Spleen (tissue), 11 donors: ENCODE results near the gene ANKRD28. TPM values are rescaled to one million over a fixed set of nuclear protein-coding genes. Genes with fewer than 3 reads are reported as not detected.
"Not testable (repeated sequence)": the region's sequence is repeated elsewhere in the genome, so short reads cannot be mapped to it uniquely, and the experiment has no call there.

Experiments
- DNase-seq: peaks from one replicate; pipeline ENCODE4 v3.0.0-alpha.2; 2020
- H3K27ac ChIP-seq, 8 donors: fragments of 200-600 bp; sonication (generic) in 7 of 8; 1 replicate in 4 of 8; 2 replicates in 4 of 8; pipeline versions ENCODE4 v1.5.0 to v1.8.0; 2016 to 2021; ENCODE audit warnings: inconsistent platforms in 4 of 8, mild to moderate bottlenecking in 4 of 8, moderate library complexity in 1 of 8
- H3K27me3 ChIP-seq, 7 donors: fragments of 200-600 bp; sonication (generic) in 6 of 7; replicated peaks in 1 of 7; 1 replicate in 4 of 7; 2 replicates in 3 of 7; pipeline versions ENCODE4 v1.5.0 to v1.8.0; 2016 to 2021; ENCODE audit warnings: inconsistent platforms in 3 of 7, mild to moderate bottlenecking in 1 of 7
- H3K36me3 ChIP-seq, 6 donors: fragments of 200-600 bp; sonication (generic) in 5 of 6; 1 replicate in 4 of 6; 2 replicates in 2 of 6; pipeline versions ENCODE4 v1.5.0 to v1.8.0; 2016 to 2021; ENCODE audit warnings: inconsistent platforms in 2 of 6
- H3K4me1 ChIP-seq, 6 donors: fragments of 200-600 bp; sonication (generic) in 5 of 6; 1 replicate in 3 of 6; 2 replicates in 3 of 6; pipeline versions ENCODE4 v1.5.0 to v1.8.0; 2016 to 2021; ENCODE audit warnings: inconsistent platforms in 3 of 6
- H3K4me3 ChIP-seq, 8 donors: fragments of 200-600 bp; sonication (generic) in 7 of 8; 1 replicate in 4 of 8; 2 replicates in 4 of 8; pipeline versions ENCODE4 v1.5.0 to v1.8.0; 2016 to 2021; ENCODE audit warnings: inconsistent platforms in 4 of 8, mild to moderate bottlenecking in 4 of 8, moderate library complexity in 2 of 8
- H3K9me3 ChIP-seq, 8 donors: fragments of 200-600 bp; sonication (generic) in 7 of 8; 1 replicate in 4 of 8; 2 replicates in 4 of 8; pipeline versions ENCODE4 v1.5.0 to v1.8.0; 2016 to 2021; ENCODE audit warnings: inconsistent platforms in 4 of 8
- POLR2A ChIP-seq, 3 donors: fragments of 450-650 bp; IDR thresholded peaks; one replicate each; pipeline ENCODE4 v1.5.1; 2017; ENCODE audit warnings: antibody characterized with exemption in 3 of 3, mild to moderate bottlenecking in 1 of 3
- POLR2AphosphoS5 ChIP-seq, 3 donors: sonication (generic); formaldehyde crosslinking; IDR thresholded peaks; one replicate each; pipeline ENCODE4 v1.5.1; 2017; ENCODE audit warnings: antibody characterized with exemption in 3 of 3
- WGBS, 5 donors: extraction: QIAGEN DNeasy Blood & Tissue Kit in 3 of 5; methylation state at CpG; one replicate each; pipeline versions ENCODE4 v1.1.5 to v1.1.7; 2013 to 2018; 5-methylcytosine and 5-hydroxymethylcytosine counted together
- intact Hi-C: fragments of 100-400 bp; cut with DNase I; formaldehyde crosslinking; loops from one replicate; pipeline ENCODE4 v1.15.0; 2023; ENCODE audit warnings: low total_unique reads
- polyA plus RNA-seq, 3 donors: library from polyadenylated mRNA; stranded (reverse); fragments of 200-250 nt; gene quantifications; one replicate each; pipeline ENCODE4 v1.2.1, GENCODE V29; 2013
- total RNA-seq, 7 donors: library from RNA; depleted of rRNA in 3 of 7; stranded (reverse); fragments of >200 nt in 3 of 7; fragmentation: NEBNext Ultra II Directional in 4 of 7; extraction: Animal tissue kit (Norgen Biotek cat#: 25700) in 4 of 7; gene quantifications; one replicate each; pipeline versions ENCODE4 v1.1.0 to v1.2.1, GENCODE V29; 2016 to 2021
- TF ChIP-seq, protein P1 (sequence below), 11 experiments: fragments of 200-600 bp in 7 of 11; fragments of 450-650 bp in 4 of 11; sonication (generic) in 4 of 11; IDR thresholded peaks in 8 of 11; conservative IDR thresholded peaks in 3 of 11; 1 replicate in 7 of 11; 2 replicates in 4 of 11; pipeline versions ENCODE4 v1.4.0 to v1.8.0; 2016 to 2021; ENCODE audit warnings: antibody characterized with exemption in 11 of 11, inconsistent platforms in 4 of 11, mild to moderate bottlenecking in 1 of 11
- donor health status: healthy with polysubstance abuse.
- donor health status: DM: no; HTN: no; CAD: no; lungs with moderate emphysema.
- donor health status: DM: no; HTN: no; CAD: no.
- donor health status: Bipolar disorder and iron deficiency.
- donor health status: healthy.
- donor health status: DM: no; HTN: no; CAD: no.
- donor health status: DM: yes; HTN: yes; CAD: no.

Gene ANKRD28
- total and polyA plus RNA-seq, 10 donors = 5.3 to 68.6 (median 42.2) TPM

GRCh38 chr3:15750143-15750542 is 47.6 kb downstream of the ANKRD28 start:
- DNase-seq = no peak
- no peaks in the 10 kb centered on the region for H3K27me3 ChIP-seq
- intact Hi-C loops = no loop called here
- 95 to 100% (median 98%) methylated on average over 3 of the region's 3 CpGs for WGBS, 5 donors
- H3K4me1 ChIP-seq = no peaks in the 10 kb centered on the region
- H3K27ac ChIP-seq = no peak overlapping the region
- TF ChIP-seq POLR2AphosphoS5 (IDR thresholded peaks at IDR 0.05) = no peak
- no peak for TF ChIP-seq POLR2A (IDR thresholded peaks at IDR 0.05)
- TF ChIP-seq, protein P1, sequence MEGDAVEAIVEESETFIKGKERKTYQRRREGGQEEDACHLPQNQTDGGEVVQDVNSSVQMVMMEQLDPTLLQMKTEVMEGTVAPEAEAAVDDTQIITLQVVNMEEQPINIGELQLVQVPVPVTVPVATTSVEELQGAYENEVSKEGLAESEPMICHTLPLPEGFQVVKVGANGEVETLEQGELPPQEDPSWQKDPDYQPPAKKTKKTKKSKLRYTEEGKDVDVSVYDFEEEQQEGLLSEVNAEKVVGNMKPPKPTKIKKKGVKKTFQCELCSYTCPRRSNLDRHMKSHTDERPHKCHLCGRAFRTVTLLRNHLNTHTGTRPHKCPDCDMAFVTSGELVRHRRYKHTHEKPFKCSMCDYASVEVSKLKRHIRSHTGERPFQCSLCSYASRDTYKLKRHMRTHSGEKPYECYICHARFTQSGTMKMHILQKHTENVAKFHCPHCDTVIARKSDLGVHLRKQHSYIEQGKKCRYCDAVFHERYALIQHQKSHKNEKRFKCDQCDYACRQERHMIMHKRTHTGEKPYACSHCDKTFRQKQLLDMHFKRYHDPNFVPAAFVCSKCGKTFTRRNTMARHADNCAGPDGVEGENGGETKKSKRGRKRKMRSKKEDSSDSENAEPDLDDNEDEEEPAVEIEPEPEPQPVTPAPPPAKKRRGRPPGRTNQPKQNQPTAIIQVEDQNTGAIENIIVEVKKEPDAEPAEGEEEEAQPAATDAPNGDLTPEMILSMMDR (IDR thresholded peaks at IDR 0.05 in 8 of 11, conservative IDR thresholded peaks at IDR 0.05 in 3 of 11) = no peak
- peaks cover 0 to 29% (median 0%) of the 10 kb centered on the region in 6 donors for H3K36me3 ChIP-seq
- no peaks in the 10 kb centered on the region for H3K9me3 ChIP-seq
- no peak overlapping the region for H3K4me3 ChIP-seq

DNA sequence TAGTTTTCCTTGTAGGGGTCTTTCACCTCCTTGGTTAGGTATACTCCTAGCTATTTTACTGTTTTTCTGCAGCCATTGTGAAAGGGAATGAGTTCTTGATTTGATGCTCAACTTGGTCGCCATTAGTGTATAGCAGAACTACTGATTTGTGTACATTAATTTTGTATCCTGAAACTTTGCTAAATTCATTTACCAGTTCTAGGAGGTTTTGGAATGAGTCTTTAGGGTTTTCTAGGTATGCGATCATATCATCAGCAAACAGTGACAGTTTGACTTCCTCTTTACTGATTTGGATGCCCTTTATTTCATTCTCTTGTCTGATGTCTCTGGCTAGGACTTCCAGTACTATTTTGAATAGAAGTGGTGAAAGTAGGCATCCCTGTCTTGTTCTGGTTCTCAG is 51.9 kb downstream of the ANKRD28 start:
- H3K27ac ChIP-seq, H3K4me1 ChIP-seq, DNase-seq, H3K27me3 ChIP-seq, H3K9me3 ChIP-seq, intact Hi-C loops, H3K4me3 ChIP-seq: not testable (repeated sequence)
- 69 to 87% (median 78%) methylated on average over 2 of the region's 2 CpGs for WGBS, 5 donors
- peaks cover 0 to 27% (median 0%) of the 10 kb centered on the region in 6 donors for H3K36me3 ChIP-seq

DNA sequence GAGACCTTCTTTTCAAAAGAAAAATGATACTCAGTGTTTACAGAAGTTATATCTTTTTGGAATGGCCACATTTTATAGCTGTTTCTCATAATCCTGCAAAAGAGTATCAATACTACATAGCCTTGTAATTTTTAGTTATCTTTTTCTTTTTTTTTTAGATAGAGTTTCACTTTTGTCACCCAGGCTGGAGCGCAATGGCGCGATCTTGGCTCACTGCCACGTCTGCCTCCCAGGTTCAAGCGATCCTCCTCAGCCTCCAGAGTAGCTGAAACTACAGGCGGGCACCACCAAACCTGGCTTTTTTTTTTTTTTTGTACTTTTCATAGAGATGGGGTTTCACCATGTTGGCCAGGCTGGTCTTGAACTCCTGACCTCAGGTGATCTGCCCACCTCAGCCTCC is 53.6 kb downstream of the ANKRD28 start:
- intact Hi-C loops = no loop called here
- Histone ChIP-seq H3K4me1 (no peaks in the 10 kb centered on the region), H3K9me3 (peaks cover under 1 to 25% (median 22%) of the 10 kb centered on the region in 8 donors), H3K27ac (no peak overlapping the region), H3K36me3 (peaks cover 0 to 26% (median 0%) of the 10 kb centered on the region in 6 donors), H3K4me3 (no peak overlapping the region), H3K27me3 (no peaks in the 10 kb centered on the region)
- DNase-seq = no peak
- TF ChIP-seq, protein P1 (IDR thresholded peaks at IDR 0.05 in 8 of 11, conservative IDR thresholded peaks at IDR 0.05 in 3 of 11) = no peak
- TF ChIP-seq POLR2AphosphoS5 (IDR thresholded peaks at IDR 0.05) = no peak
- TF ChIP-seq POLR2A (IDR thresholded peaks at IDR 0.05) = no peak
- 95 to 100% (median 98%) methylated on average over 6 of the region's 6 CpGs for WGBS, 5 donors

GRCh38 chr3:15743587-15744009 is 54.2 kb downstream of the ANKRD28 start:
- Histone ChIP-seq H3K9me3 (peaks cover 4 to 30% (median 28%) of the 10 kb centered on the region in 8 donors), H3K36me3 (peaks cover 0 to 29% (median 0%) of the 10 kb centered on the region in 6 donors), H3K27ac (no peak overlapping the region), H3K27me3 (no peaks in the 10 kb centered on the region), H3K4me1 (no peaks in the 10 kb centered on the region), H3K4me3 (no peak overlapping the region)
- no peak for DNase-seq
- intact Hi-C loops = no loop called here
- WGBS, 5 donors = 89 to 98% (median 93%) methylated on average over 3 of the region's 3 CpGs
- no peak for TF ChIP-seq POLR2A (IDR thresholded peaks at IDR 0.05)
- TF ChIP-seq, protein P1 (IDR thresholded peaks at IDR 0.05 in 8 of 11, conservative IDR thresholded peaks at IDR 0.05 in 3 of 11) = no peak
- TF ChIP-seq POLR2AphosphoS5 (IDR thresholded peaks at IDR 0.05) = no peak

- H3K27me3 ChIP-seq, intact Hi-C loops, H3K4me1 ChIP-seq, H3K4me3 ChIP-seq, DNase-seq, H3K27ac ChIP-seq: not testable (repeated sequence)
- 97 to 100% (median 98%) methylated on average over 5 to 24 of the region's 26 CpGs; no CpG with 5 or more reads in 1 of the 5 donors for WGBS, 5 donors
- H3K36me3 ChIP-seq = peaks cover 0 to 39% (median 0%) of the 10 kb centered on the region in 6 donors
- peaks cover 4 to 42% (median 39%) of the 10 kb centered on the region in 8 donors for H3K9me3 ChIP-seq
Measured at GRCh38 chr3:15742236-15742635, 55.5 kb downstream of the ANKRD28 start.

GRCh38 chr3:15738616-15739005 is 59.2 kb downstream of the ANKRD28 start:
- H3K4me1 ChIP-seq, H3K4me3 ChIP-seq, DNase-seq, H3K27ac ChIP-seq, H3K27me3 ChIP-seq, intact Hi-C loops: not testable (repeated sequence)
- 93 to 98% (median 94%) methylated on average over 8 to 11 of the region's 11 CpGs for WGBS, 5 donors
- Histone ChIP-seq H3K9me3 (peaks cover 4 to 42% (median 39%) of the 10 kb centered on the region in 8 donors), H3K36me3 (peaks cover 0 to 74% (median 14%) of the 10 kb centered on the region in 6 donors)
